Heart left ventricle (tissue), 16 donors: ENCODE data around the gene LRG1. TPM values are rescaled to one million over a fixed set of nuclear protein-coding genes. Genes with fewer than 3 reads are reported as not detected.

Experiments used
- ATAC-seq, 4 donors: fragments of 200-7000 bp; cut with Tn5 transposase; one replicate each; pipeline ENCODE4 v1.9.1; 2020 to 2022; ENCODE audit warnings: moderate library complexity in 4 of 4, mild to moderate bottlenecking in 3 of 4, moderate number of reproducible peaks in 1 of 4
- DNase-seq, 5 donors: peaks; one replicate each; pipeline ENCODE4 v3.0.0-alpha.2; 2020
- H3K27ac ChIP-seq, 12 donors: fragments of 200-600 bp; sonication (generic) in 4 of 12; one replicate each; pipeline versions ENCODE4 v1.5.0 to v1.8.0; 2016 to 2022; ENCODE audit warnings: mild to moderate bottlenecking in 2 of 12
- H3K27me3 ChIP-seq, 9 donors: fragments of 200-600 bp; sonication (generic) in 2 of 9; one replicate each; pipeline versions ENCODE4 v1.5.1 to v1.8.0; 2016 to 2022; ENCODE audit warnings: mild to moderate bottlenecking in 3 of 9
- H3K36me3 ChIP-seq, 9 donors: fragments of 200-600 bp; sonication (generic) in 2 of 9; one replicate each; pipeline versions ENCODE4 v1.5.0 to v1.8.0; 2018 to 2022; ENCODE audit warnings: mild to moderate bottlenecking in 2 of 9
- H3K4me1 ChIP-seq, 12 donors: fragments of 200-600 bp; sonication (generic) in 4 of 12; one replicate each; pipeline versions ENCODE4 v1.5.0 to v1.8.0; 2016 to 2022; ENCODE audit warnings: mild to moderate bottlenecking in 3 of 12
- H3K4me3 ChIP-seq, 12 donors: fragments of 200-600 bp; sonication (generic) in 4 of 12; one replicate each; pipeline versions ENCODE4 v1.5.0 to v1.8.0; 2017 to 2022; ENCODE audit warnings: mild to moderate bottlenecking in 9 of 12, moderate library complexity in 4 of 12
- H3K9me3 ChIP-seq, 12 donors: fragments of 200-600 bp; sonication (generic) in 4 of 12; one replicate each; pipeline versions ENCODE4 v1.5.0 to v1.8.0; 2016 to 2022; ENCODE audit warnings: mild to moderate bottlenecking in 1 of 12
- CTCF ChIP-seq, 12 donors: fragments of 200-600 bp; sonication (generic) in 4 of 12; IDR thresholded peaks; one replicate each; pipeline versions ENCODE4 v1.5.0 to v1.8.0; 2018 to 2022; ENCODE audit warnings: antibody characterized with exemption in 12 of 12, mild to moderate bottlenecking in 5 of 12
- POLR2A ChIP-seq, 2 donors: fragments of 450-650 bp; IDR thresholded peaks; one replicate each; pipeline ENCODE4 v1.6.1; 2017; ENCODE audit warnings: antibody characterized with exemption in 2 of 2, mild to moderate bottlenecking in 2 of 2, moderate library complexity in 2 of 2
- WGBS, 4 donors: extraction: QIAGEN DNeasy Blood & Tissue Kit in 2 of 4; methylation state at CpG; one replicate each; pipeline versions ENCODE4 v1.1.5 to v1.1.7; 2013 to 2018; 5-methylcytosine and 5-hydroxymethylcytosine counted together
- intact Hi-C, 10 donors: fragments of 100-400 bp; cut with DNase I; formaldehyde crosslinking; loops; one replicate each; pipeline versions ENCODE4 v1.11.1 to v1.14.2; 2022
- polyA plus RNA-seq, 2 donors: library from polyadenylated mRNA; stranded (reverse); fragments of 200-250 nt; gene quantifications; one replicate each; pipeline ENCODE4 v1.2.3, GENCODE V29; 2013
- total RNA-seq, 9 donors: library from RNA; depleted of rRNA in 2 of 9; stranded (reverse); fragments of >200 nt in 2 of 9; fragmentation: NEBNext Ultra II Directional in 3 of 9; extraction: Animal tissue kit (Norgen Biotek cat#: 25700) in 3 of 9; gene quantifications; one replicate each; pipeline versions ENCODE4 v1.1.0 to v1.2.4, GENCODE V29; 2016 to 2023
- donor health status: ischemic (EF 13 %, LVEDD 7.1; RV severe dilation, severe dysfunction).
- donor health status: healthy with polysubstance abuse.
- donor health status: DM: no; HTN: yes; CAD: no.
- donor health status: DM: no; HTN: no; CAD: no.
- donor health status: ischemic (EF 25% LVEDD 6.9; RV normal size, moderate dysfunction).
- donor health status: ischemic (EF 25% LVEDD 5.7; RV mildly dilated, moderate dysfunction).
- donor health status: healthy.
- donor health status: DM: yes; HTN: yes; CAD: no.
- donor health status: ischemic (EF 35%, LVEDD 5.7; RV mildly dilated, moderate dysfunction).
- donor health status: nonischemic (EF 11% LVEDD 7.7; RV severe dilation, severe dysfunction).
- donor health status: DM: yes; HTN: yes; CAD: no.
- donor health status: PGD.
- donor health status: ischemic (EF 29% LVEDD 5.4; RV normal size, mild dysfunction).
- donor health status: nonischemic (EF 23%, LVEDD 6.1; RV moderate dilation, normal function).

Gene LRG1
- total and polyA plus RNA-seq, 11 donors, result 0.15 to 1.7 (median 0.35) TPM

- H3K4me3 ChIP-seq, result peak within 1 kb of the TSS; percentile 13 to 65 (median 57)
- no peaks in the 10 kb centered on the region for H3K9me3 ChIP-seq
- peaks cover 0 to 28% (median 3%) of the 10 kb centered on the region in 12 donors for H3K4me1 ChIP-seq
- DNase-seq (peak; percentile 65 to 84 (median 70)), ATAC-seq (peak; percentile 64 to 91 (median 74))
- H3K36me3 ChIP-seq, result peaks cover 0 to 14% (median 5%) of the 10 kb centered on the region in 9 donors
- peak within 1 kb of the TSS; percentile 53 to 87 (median 74) for H3K27ac ChIP-seq
- H3K27me3 ChIP-seq, result no peaks in the 10 kb centered on the region
- no peak for TF ChIP-seq CTCF (IDR thresholded peaks at IDR 0.05)
- TF ChIP-seq POLR2A (IDR thresholded peaks at IDR 0.05), result peak in 1 of 2 donors; percentile 25
- 28 to 50% (median 48%) methylated on average over 12 to 13 of the region's 13 CpGs for WGBS, 4 donors
- intact Hi-C loops, result loop anchor here in 9 of 10 donors (2.0 to 5.0 kb wide), 2 partner anchors 77 to 78 kb away; partner anchors contain the start of gene TNFAIP8L1 (in 8 of the 9)
Measured at GRCh38 chr19:4559569-4559968, 19.7 kb upstream of the LRG1 start, which contains the start of gene SEMA6B. SEMA6B (minus strand) TSS chr19:4559684; CDS start chr19:4558457, 1,227 bp downstream.

DNA sequence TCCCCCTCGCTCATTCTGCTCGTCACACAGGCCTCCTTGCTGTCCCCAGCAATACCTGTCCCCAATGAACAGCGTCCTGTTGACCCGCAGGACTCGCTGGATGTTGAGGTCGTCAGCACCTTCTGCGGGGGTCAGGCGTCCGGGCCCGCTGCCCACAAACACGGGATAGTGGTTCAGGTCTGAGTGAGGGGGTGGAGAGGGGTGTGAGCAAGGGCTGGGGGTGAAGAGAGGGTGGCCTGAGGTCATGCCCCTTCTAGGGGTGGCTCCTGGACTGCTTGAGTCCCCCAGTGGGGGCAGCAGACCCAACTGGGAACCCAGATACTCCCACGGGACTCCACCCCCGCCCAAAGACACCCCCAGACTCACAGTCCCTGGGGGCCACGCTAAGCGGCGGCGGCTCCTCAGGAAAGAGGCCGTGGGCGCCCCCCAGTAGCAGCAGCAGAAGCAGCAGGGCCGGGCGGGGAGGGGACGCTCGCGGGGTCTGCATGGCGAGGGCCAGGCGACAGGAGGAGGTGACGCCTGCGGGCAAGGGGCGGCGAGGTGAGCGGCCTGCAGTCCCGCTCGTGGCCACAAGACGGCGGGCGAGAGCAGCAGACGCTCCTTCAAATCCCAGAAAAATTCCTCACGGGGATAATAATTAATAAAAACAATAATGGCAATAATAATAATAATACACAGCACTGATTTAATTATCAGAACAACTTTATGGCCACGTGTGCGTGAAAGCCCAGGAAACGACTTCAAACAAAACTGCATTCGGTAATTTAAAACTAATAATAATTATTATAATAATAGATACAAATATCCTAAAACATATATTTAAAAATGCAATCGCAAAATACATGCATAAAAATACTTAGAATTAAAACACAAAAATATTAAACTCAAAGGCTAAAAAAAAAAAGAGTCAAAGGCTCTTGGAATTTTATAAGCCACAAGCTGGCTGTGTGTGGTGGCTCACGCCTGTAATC lies 18.4 kb upstream of the LRG1 start:
- 22 to 26% (median 25%) methylated on average over 32 to 44 of the region's 44 CpGs for WGBS, 4 donors
- intact Hi-C loops, result loop anchor here in 9 of 10 donors (2.0 to 5.0 kb wide), 2 partner anchors 79 kb away; partner anchors contain the start of gene TNFAIP8L1 (in 8 of the 9)
- Histone ChIP-seq H3K27ac (peak overlapping the region in 8 of 12 donors; percentile 53 to 87 (median 79)), H3K36me3 (peaks cover 0 to 14% (median 6%) of the 10 kb centered on the region in 9 donors), H3K27me3 (no peaks in the 10 kb centered on the region), H3K4me1 (peaks cover 0 to 28% (median 3%) of the 10 kb centered on the region in 12 donors), H3K9me3 (no peaks in the 10 kb centered on the region), H3K4me3 (peak overlapping the region in 11 of 12 donors; percentile 20 to 65 (median 58))
- DNase-seq, result no peak
- ATAC-seq, result no peak
- TF ChIP-seq POLR2A (IDR thresholded peaks at IDR 0.05) (no peak), CTCF (IDR thresholded peaks at IDR 0.05) (peak; percentile 99 to 100 (median 99))

GRCh38 chr19:4557144-4557970 lies 17.5 kb upstream of the LRG1 start:
- WGBS, 4 donors, result 79 to 82% (median 79%) methylated on average over 33 of the region's 33 CpGs
- no peaks in the 10 kb centered on the region for H3K27me3 ChIP-seq
- H3K27ac ChIP-seq, result peak overlapping the region in 2 of 12 donors; percentile 31 to 80
- peaks cover 0 to 21% (median 9%) of the 10 kb centered on the region in 9 donors for H3K36me3 ChIP-seq
- H3K4me3 ChIP-seq, result peak overlapping the region in 9 of 12 donors; percentile 53 to 65 (median 60)
- H3K9me3 ChIP-seq, result no peaks in the 10 kb centered on the region
- no peak for DNase-seq
- H3K4me1 ChIP-seq, result peaks cover 0 to 25% (median 3%) of the 10 kb centered on the region in 12 donors
- no peak for TF ChIP-seq POLR2A (IDR thresholded peaks at IDR 0.05)
- no peak for TF ChIP-seq CTCF (IDR thresholded peaks at IDR 0.05)
- ATAC-seq, result peak in 1 of 4 donors; percentile 12
- intact Hi-C loops, result loop anchor here in 8 of 10 donors (5.0 kb wide), 1 partner anchor 80 kb away; the partner anchor contains the start of gene TNFAIP8L1 (in 8 of the 8)
